Liver (tissue), 9 donors: ENCODE results near the gene GUCY1A2. TPM values are rescaled to one million over a fixed set of nuclear protein-coding genes. Genes with fewer than 3 reads are reported as not detected.

Experiments
- DNase-seq: peaks from one replicate; pipeline ENCODE4 v3.0.0-alpha.2; 2017; ENCODE audit warnings: low spot score
- H3K27ac ChIP-seq, 2 donors: one replicate each; pipeline ENCODE4 v1.7.0; 2013; ENCODE audit warnings: inconsistent platforms in 2 of 2, low read length in 2 of 2, control low read depth in 1 of 2, low read depth in 1 of 2, mild to moderate bottlenecking in 1 of 2
- H3K27me3 ChIP-seq, 4 donors: one replicate each; pipeline versions ENCODE4 v1.6.1 to v1.7.0; 2013; ENCODE audit warnings: low read length in 3 of 4, inconsistent platforms in 1 of 4, mild to moderate bottlenecking in 1 of 4, moderate library complexity in 1 of 4; ENCODE audit not compliant: control insufficient read depth in 4 of 4, insufficient read depth in 4 of 4
- H3K36me3 ChIP-seq, 4 donors: one replicate each; pipeline versions ENCODE4 v1.6.1 to v1.7.0; 2013; ENCODE audit warnings: low read length in 3 of 4, mild to moderate bottlenecking in 3 of 4, low read depth in 1 of 4, moderate library complexity in 1 of 4; ENCODE audit not compliant: control insufficient read depth in 4 of 4, insufficient read depth in 3 of 4
- H3K4me1 ChIP-seq, 4 donors: one replicate each; pipeline versions ENCODE4 v1.6.1 to v1.7.0; 2013; ENCODE audit warnings: low read length in 3 of 4, mild to moderate bottlenecking in 3 of 4, moderate library complexity in 1 of 4; ENCODE audit not compliant: control insufficient read depth in 4 of 4, insufficient read depth in 4 of 4
- H3K4me3 ChIP-seq, 3 donors: one replicate each; pipeline versions ENCODE4 v1.6.1 to v1.7.0; 2013; ENCODE audit warnings: low read length in 3 of 3, control low read depth in 1 of 3, low read depth in 1 of 3, mild to moderate bottlenecking in 1 of 3
- H3K9ac ChIP-seq, 2 donors: one replicate each; pipeline ENCODE4 v1.7.0; 2013; ENCODE audit warnings: low read length in 2 of 2, mild to moderate bottlenecking in 2 of 2, moderate library complexity in 2 of 2, control low read depth in 1 of 2, low read depth in 1 of 2
- H3K9me3 ChIP-seq, 4 donors: one replicate each; pipeline versions ENCODE4 v1.6.1 to v1.7.0; 2013; ENCODE audit warnings: low read length in 3 of 4; ENCODE audit not compliant: control insufficient read depth in 4 of 4
- ATF3 ChIP-seq: IDR thresholded peaks from 2 replicates; pipeline ENCODE4 v1.6.1; 2016; ENCODE audit warnings: antibody characterized with exemption
- CTCF ChIP-seq: fragments of 150-350 bp; IDR thresholded peaks from 2 replicates; pipeline ENCODE4 v1.5.1; 2017; ENCODE audit warnings: improper control_type of control experiment, low read depth, low read length; ENCODE audit not compliant: missing input control
- EGR1 ChIP-seq, 2 donors: IDR thresholded peaks; 2 replicates each; pipeline ENCODE4 v1.6.1; 2016 to 2018; ENCODE audit warnings: antibody characterized with exemption in 2 of 2, low read depth in 2 of 2
- FOXA1 ChIP-seq: IDR thresholded peaks from 2 replicates; pipeline ENCODE4 v1.6.1; 2016; ENCODE audit warnings: antibody characterized with exemption
- FOXA2 ChIP-seq: IDR thresholded peaks from 2 replicates; pipeline ENCODE4 v1.6.1; 2016; ENCODE audit warnings: antibody characterized with exemption
- GABPA ChIP-seq, 2 donors: IDR thresholded peaks in 1 of 2; conservative IDR thresholded peaks in 1 of 2; 2 replicates each; pipeline ENCODE4 v1.6.1; 2016; ENCODE audit warnings: antibody characterized with exemption in 2 of 2, mild to moderate bottlenecking in 1 of 2, moderate library complexity in 1 of 2
- HNF4A ChIP-seq, 2 donors: conservative IDR thresholded peaks; 2 replicates each; pipeline ENCODE4 v1.6.1; 2016; ENCODE audit warnings: antibody characterized with exemption in 2 of 2, mild to moderate bottlenecking in 2 of 2
- HNF4G ChIP-seq: IDR thresholded peaks from 2 replicates; pipeline ENCODE4 v1.6.1; 2016; ENCODE audit warnings: antibody characterized with exemption
- JUND ChIP-seq, 2 donors: IDR thresholded peaks; 2 replicates each; pipeline ENCODE4 v1.6.1; 2016; ENCODE audit warnings: antibody characterized with exemption in 2 of 2
- MAX ChIP-seq: IDR thresholded peaks from 2 replicates; pipeline ENCODE4 v1.6.1; 2016; ENCODE audit warnings: antibody characterized with exemption
- NR2F2 ChIP-seq: IDR thresholded peaks from 2 replicates; pipeline ENCODE4 v1.6.1; 2016; ENCODE audit warnings: antibody characterized with exemption
- RAD21 ChIP-seq, 2 donors: IDR thresholded peaks; 2 replicates each; pipeline ENCODE4 v1.6.1; 2016; ENCODE audit warnings: antibody characterized with exemption in 2 of 2, mild to moderate bottlenecking in 2 of 2
- REST ChIP-seq: IDR thresholded peaks from 2 replicates; pipeline ENCODE4 v1.6.1; 2016; ENCODE audit warnings: antibody characterized with exemption, mild to moderate bottlenecking
- RXRA ChIP-seq, 2 donors: IDR thresholded peaks; 2 replicates each; pipeline ENCODE4 v1.6.1; 2017 to 2018; ENCODE audit warnings: antibody characterized with exemption in 2 of 2, mild to moderate bottlenecking in 1 of 2
- SP1 ChIP-seq: IDR thresholded peaks from 2 replicates; pipeline ENCODE4 v1.6.1; 2018; ENCODE audit warnings: antibody characterized with exemption, mild to moderate bottlenecking
- TAF1 ChIP-seq: conservative IDR thresholded peaks from 2 replicates; pipeline ENCODE4 v1.6.1; 2016; ENCODE audit warnings: antibody characterized with exemption, mild to moderate bottlenecking
- YY1 ChIP-seq: IDR thresholded peaks from 2 replicates; pipeline ENCODE4 v1.6.1; 2016; ENCODE audit warnings: antibody characterized with exemption, mild to moderate bottlenecking
- ZBTB33 ChIP-seq: IDR thresholded peaks from 2 replicates; pipeline ENCODE4 v1.6.1; 2016; ENCODE audit warnings: antibody characterized with exemption
- WGBS: extraction: QIAGEN DNeasy Blood & Tissue Kit; methylation state at CpG from one replicate; pipeline ENCODE4 v1.1.7; 2013; 5-methylcytosine and 5-hydroxymethylcytosine counted together
- polyA plus RNA-seq, 2 donors: library from polyadenylated mRNA; stranded (reverse) in 1 of 2; unstranded in 1 of 2; fragments of 200-250 nt in 1 of 2; fragments of >200 nt in 1 of 2; fragmentation: Nextera tagmentation in 1 of 2; extraction: Ambion mirVana in 1 of 2; gene quantifications; one replicate each; pipeline versions ENCODE4 v1.2.1 to v1.2.3, GENCODE V29; 2013 to 2015
- total RNA-seq, 2 donors: library from RNA; depleted of rRNA; stranded (reverse); fragments of >200 nt; gene quantifications; one replicate each; pipeline ENCODE4 v1.2.3, GENCODE V29; 2014
- donor health status: healthy.
- donor health status: healthy.
- donor health status: healthy.
- donor health status: healthy.
- donor health status: healthy.

GUCY1A2 gene
- total and polyA plus RNA-seq, 4 donors, result 0.55 to 4.4 (median 1.7) TPM

GRCh38 chr11:106821291-106821690 lies 197.0 kb downstream of the GUCY1A2 start:
- H3K4me1 ChIP-seq, result no peaks in the 10 kb centered on the region
- no peak for DNase-seq
- no peaks in the 10 kb centered on the region for H3K36me3 ChIP-seq
- WGBS, result 39% methylated on average over 1 of the region's 1 CpG
- H3K9ac ChIP-seq, result no peak overlapping the region
- no peak overlapping the region for H3K27ac ChIP-seq
- no peaks in the 10 kb centered on the region for H3K9me3 ChIP-seq
- H3K4me3 ChIP-seq, result no peak overlapping the region
- TF ChIP-seq CTCF (no peak), JUND (IDR thresholded peaks at IDR 0.05) (no peak), YY1 (no peak), GABPA (IDR thresholded peaks at IDR 0.05 in 1 of 2, conservative IDR thresholded peaks at IDR 0.05 in 1 of 2) (no peak), HNF4G (no peak), MAX (no peak), NR2F2 (no peak), ZBTB33 (no peak), ATF3 (no peak), TAF1 (no peak), HNF4A (conservative IDR thresholded peaks at IDR 0.05) (no peak), REST (no peak), FOXA1 (no peak), SP1 (no peak), RAD21 (IDR thresholded peaks at IDR 0.05) (no peak), RXRA (IDR thresholded peaks at IDR 0.05) (no peak), EGR1 (IDR thresholded peaks at IDR 0.05; ENCODE audit: low read depth in 2 of 2) (no peak)
- no peaks in the 10 kb centered on the region for H3K27me3 ChIP-seq

GRCh38 chr11:106818443-106818842 lies 199.8 kb downstream of the GUCY1A2 start:
- WGBS, result 75% methylated on average over 5 of the region's 5 CpGs
- no peak for TF ChIP-seq NR2F2
- no peak for TF ChIP-seq MAX
- no peak for TF ChIP-seq RXRA (IDR thresholded peaks at IDR 0.05)
- no peak for TF ChIP-seq YY1
- TF ChIP-seq FOXA2, result no peak
- TF ChIP-seq ATF3, result no peak
- no peak for DNase-seq
- H3K27me3 ChIP-seq, result no peaks in the 10 kb centered on the region
- H3K4me1 ChIP-seq, result no peaks in the 10 kb centered on the region
- H3K36me3 ChIP-seq, result no peaks in the 10 kb centered on the region
- no peak overlapping the region for H3K9ac ChIP-seq
- no peak overlapping the region for H3K4me3 ChIP-seq
- H3K9me3 ChIP-seq, result no peaks in the 10 kb centered on the region
- H3K27ac ChIP-seq, result no peak overlapping the region
